HepG2 (cell line): ENCODE data around the gene AFF2. TPM values are rescaled to one million over a fixed set of nuclear protein-coding genes. Genes with fewer than 3 reads are reported as not detected.

Source experiments
- KAT7 ChIP-seq: IDR thresholded peaks from 2 replicates; pipeline ENCODE4 v1.6.1; 2018; ENCODE audit warnings: borderline replicate concordance, missing compliant biosample characterization
- PAF1 ChIP-seq: IDR thresholded peaks from 2 replicates; pipeline ENCODE4 v1.6.1; 2016; ENCODE audit warnings: missing genetic modification reagents, missing compliant biosample characterization
- ZFP41 ChIP-seq: sonication (generic); formaldehyde crosslinking; IDR thresholded peaks from 2 replicates; pipeline ENCODE4 v1.4.0; 2020; ENCODE audit warnings: mild to moderate bottlenecking, missing genetic modification reagents, borderline replicate concordance
- polyA plus RNA-seq, 8 experiments: library from polyadenylated mRNA; depleted of rRNA in 3 of 8; stranded (reverse) in 7 of 8; unstranded in 1 of 8; fragments of >200 nt; fragmentation: Illumina TruSeq in 4 of 8; extraction: Trizol in 4 of 8; gene quantifications; 2 replicates each; pipeline versions ENCODE4 v1.2.1 to v1.2.3, GENCODE V29; 2011 to 2016; ENCODE audit warnings: low read depth in 4 of 8, missing spikeins in 1 of 8, mixed read lengths in 1 of 8; ENCODE audit not compliant: insufficient read depth in 1 of 8
- total RNA-seq, 5 experiments: library from RNA; depleted of rRNA; stranded (reverse); fragments of >200 nt; fragmentation: Illumina TruSeq; extraction: Trizol; gene quantifications; 2 replicates each; pipeline ENCODE4 v1.2.3, GENCODE V29; 2016; ENCODE audit warnings: low read depth in 1 of 5
- TF ChIP-seq, protein P1 (sequence below): sonication (generic); formaldehyde crosslinking; conservative IDR thresholded peaks from 2 replicates; pipeline ENCODE4 v1.8.1; 2023; ENCODE audit warnings: missing genetic modification reagents
- TF ChIP-seq, protein P2 (sequence below): sonication (generic); formaldehyde crosslinking; IDR thresholded peaks from 2 replicates; pipeline ENCODE4 v1.5.1; 2020; ENCODE audit warnings: missing genetic modification reagents, mild to moderate bottlenecking, borderline replicate concordance
- TF ChIP-seq, protein P3 (sequence below): sonication (generic); formaldehyde crosslinking; IDR thresholded peaks from 2 replicates; pipeline ENCODE4 v1.5.0; 2020; ENCODE audit warnings: mild to moderate bottlenecking, missing genetic modification reagents, borderline replicate concordance
- TF ChIP-seq, protein P4 (sequence below): sonication (generic); formaldehyde crosslinking; IDR thresholded peaks from 2 replicates; pipeline ENCODE4 v1.4.0; 2020; ENCODE audit warnings: mild to moderate bottlenecking, missing genetic modification reagents

Gene AFF2
- total and polyA plus RNA-seq, 2 of the 13 experiments (the other 11 are each of a cell fraction or from before 2014, with no cell fraction given), result not detected

DNA sequence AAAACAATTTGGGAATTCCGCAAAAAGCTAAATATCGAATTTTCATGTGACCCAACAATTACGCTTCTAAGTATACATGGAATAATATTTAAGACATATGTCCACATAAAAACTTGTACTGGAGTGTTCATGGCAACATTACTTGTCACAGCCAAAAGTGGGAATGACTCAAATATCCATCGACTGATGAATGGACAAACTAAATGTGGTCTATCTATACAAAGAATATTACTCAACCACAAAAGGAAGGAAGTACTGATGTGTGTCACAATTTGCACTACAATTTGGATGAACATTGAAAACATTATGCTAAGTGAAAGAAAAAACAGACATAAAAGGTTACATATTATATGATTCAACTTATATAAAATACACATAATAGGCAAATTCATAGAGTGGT is 71.9 kb downstream of the AFF2 start (continued):
- TF ChIP-seq, protein P1, sequence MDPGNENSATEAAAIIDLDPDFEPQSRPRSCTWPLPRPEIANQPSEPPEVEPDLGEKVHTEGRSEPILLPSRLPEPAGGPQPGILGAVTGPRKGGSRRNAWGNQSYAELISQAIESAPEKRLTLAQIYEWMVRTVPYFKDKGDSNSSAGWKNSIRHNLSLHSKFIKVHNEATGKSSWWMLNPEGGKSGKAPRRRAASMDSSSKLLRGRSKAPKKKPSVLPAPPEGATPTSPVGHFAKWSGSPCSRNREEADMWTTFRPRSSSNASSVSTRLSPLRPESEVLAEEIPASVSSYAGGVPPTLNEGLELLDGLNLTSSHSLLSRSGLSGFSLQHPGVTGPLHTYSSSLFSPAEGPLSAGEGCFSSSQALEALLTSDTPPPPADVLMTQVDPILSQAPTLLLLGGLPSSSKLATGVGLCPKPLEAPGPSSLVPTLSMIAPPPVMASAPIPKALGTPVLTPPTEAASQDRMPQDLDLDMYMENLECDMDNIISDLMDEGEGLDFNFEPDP, result no peak
- TF ChIP-seq KAT7 (CRISPR knock-in tag) (no peak), PAF1 (CRISPR knock-in tag) (no peak), ZFP41 (CRISPR knock-in tag) (no peak)
- TF ChIP-seq, protein P2, sequence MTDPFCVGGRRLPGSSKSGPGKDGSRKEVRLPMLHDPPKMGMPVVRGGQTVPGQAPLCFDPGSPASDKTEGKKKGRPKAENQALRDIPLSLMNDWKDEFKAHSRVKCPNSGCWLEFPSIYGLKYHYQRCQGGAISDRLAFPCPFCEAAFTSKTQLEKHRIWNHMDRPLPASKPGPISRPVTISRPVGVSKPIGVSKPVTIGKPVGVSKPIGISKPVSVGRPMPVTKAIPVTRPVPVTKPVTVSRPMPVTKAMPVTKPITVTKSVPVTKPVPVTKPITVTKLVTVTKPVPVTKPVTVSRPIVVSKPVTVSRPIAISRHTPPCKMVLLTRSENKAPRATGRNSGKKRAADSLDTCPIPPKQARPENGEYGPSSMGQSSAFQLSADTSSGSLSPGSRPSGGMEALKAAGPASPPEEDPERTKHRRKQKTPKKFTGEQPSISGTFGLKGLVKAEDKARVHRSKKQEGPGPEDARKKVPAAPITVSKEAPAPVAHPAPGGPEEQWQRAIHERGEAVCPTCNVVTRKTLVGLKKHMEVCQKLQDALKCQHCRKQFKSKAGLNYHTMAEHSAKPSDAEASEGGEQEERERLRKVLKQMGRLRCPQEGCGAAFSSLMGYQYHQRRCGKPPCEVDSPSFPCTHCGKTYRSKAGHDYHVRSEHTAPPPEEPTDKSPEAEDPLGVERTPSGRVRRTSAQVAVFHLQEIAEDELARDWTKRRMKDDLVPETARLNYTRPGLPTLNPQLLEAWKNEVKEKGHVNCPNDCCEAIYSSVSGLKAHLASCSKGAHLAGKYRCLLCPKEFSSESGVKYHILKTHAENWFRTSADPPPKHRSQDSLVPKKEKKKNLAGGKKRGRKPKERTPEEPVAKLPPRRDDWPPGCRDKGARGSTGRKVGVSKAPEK (CRISPR knock-in tag), result no peak
- TF ChIP-seq, protein P3, sequence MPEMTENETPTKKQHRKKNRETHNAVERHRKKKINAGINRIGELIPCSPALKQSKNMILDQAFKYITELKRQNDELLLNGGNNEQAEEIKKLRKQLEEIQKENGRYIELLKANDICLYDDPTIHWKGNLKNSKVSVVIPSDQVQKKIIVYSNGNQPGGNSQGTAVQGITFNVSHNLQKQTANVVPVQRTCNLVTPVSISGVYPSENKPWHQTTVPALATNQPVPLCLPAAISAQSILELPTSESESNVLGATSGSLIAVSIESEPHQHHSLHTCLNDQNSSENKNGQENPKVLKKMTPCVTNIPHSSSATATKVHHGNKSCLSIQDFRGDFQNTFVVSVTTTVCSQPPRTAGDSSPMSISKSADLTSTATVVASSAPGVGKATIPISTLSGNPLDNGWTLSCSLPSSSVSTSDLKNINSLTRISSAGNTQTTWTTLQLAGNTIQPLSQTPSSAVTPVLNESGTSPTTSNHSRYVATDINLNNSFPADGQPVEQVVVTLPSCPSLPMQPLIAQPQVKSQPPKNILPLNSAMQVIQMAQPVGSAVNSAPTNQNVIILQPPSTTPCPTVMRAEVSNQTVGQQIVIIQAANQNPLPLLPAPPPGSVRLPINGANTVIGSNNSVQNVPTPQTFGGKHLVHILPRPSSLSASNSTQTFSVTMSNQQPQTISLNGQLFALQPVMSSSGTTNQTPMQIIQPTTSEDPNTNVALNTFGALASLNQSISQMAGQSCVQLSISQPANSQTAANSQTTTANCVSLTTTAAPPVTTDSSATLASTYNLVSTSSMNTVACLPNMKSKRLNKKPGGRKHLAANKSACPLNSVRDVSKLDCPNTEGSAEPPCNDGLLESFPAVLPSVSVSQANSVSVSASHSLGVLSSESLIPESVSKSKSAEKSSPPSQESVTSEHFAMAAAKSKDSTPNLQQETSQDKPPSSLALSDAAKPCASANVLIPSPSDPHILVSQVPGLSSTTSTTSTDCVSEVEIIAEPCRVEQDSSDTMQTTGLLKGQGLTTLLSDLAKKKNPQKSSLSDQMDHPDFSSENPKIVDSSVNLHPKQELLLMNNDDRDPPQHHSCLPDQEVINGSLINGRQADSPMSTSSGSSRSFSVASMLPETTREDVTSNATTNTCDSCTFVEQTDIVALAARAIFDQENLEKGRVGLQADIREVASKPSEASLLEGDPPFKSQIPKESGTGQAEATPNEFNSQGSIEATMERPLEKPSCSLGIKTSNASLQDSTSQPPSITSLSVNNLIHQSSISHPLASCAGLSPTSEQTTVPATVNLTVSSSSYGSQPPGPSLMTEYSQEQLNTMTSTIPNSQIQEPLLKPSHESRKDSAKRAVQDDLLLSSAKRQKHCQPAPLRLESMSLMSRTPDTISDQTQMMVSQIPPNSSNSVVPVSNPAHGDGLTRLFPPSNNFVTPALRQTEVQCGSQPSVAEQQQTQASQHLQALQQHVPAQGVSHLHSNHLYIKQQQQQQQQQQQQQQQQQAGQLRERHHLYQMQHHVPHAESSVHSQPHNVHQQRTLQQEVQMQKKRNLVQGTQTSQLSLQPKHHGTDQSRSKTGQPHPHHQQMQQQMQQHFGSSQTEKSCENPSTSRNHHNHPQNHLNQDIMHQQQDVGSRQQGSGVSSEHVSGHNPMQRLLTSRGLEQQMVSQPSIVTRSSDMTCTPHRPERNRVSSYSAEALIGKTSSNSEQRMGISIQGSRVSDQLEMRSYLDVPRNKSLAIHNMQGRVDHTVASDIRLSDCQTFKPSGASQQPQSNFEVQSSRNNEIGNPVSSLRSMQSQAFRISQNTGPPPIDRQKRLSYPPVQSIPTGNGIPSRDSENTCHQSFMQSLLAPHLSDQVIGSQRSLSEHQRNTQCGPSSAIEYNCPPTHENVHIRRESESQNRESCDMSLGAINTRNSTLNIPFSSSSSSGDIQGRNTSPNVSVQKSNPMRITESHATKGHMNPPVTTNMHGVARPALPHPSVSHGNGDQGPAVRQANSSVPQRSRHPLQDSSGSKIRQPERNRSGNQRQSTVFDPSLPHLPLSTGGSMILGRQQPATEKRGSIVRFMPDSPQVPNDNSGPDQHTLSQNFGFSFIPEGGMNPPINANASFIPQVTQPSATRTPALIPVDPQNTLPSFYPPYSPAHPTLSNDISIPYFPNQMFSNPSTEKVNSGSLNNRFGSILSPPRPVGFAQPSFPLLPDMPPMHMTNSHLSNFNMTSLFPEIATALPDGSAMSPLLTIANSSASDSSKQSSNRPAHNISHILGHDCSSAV (CRISPR knock-in tag), result no peak
- TF ChIP-seq, protein P4, sequence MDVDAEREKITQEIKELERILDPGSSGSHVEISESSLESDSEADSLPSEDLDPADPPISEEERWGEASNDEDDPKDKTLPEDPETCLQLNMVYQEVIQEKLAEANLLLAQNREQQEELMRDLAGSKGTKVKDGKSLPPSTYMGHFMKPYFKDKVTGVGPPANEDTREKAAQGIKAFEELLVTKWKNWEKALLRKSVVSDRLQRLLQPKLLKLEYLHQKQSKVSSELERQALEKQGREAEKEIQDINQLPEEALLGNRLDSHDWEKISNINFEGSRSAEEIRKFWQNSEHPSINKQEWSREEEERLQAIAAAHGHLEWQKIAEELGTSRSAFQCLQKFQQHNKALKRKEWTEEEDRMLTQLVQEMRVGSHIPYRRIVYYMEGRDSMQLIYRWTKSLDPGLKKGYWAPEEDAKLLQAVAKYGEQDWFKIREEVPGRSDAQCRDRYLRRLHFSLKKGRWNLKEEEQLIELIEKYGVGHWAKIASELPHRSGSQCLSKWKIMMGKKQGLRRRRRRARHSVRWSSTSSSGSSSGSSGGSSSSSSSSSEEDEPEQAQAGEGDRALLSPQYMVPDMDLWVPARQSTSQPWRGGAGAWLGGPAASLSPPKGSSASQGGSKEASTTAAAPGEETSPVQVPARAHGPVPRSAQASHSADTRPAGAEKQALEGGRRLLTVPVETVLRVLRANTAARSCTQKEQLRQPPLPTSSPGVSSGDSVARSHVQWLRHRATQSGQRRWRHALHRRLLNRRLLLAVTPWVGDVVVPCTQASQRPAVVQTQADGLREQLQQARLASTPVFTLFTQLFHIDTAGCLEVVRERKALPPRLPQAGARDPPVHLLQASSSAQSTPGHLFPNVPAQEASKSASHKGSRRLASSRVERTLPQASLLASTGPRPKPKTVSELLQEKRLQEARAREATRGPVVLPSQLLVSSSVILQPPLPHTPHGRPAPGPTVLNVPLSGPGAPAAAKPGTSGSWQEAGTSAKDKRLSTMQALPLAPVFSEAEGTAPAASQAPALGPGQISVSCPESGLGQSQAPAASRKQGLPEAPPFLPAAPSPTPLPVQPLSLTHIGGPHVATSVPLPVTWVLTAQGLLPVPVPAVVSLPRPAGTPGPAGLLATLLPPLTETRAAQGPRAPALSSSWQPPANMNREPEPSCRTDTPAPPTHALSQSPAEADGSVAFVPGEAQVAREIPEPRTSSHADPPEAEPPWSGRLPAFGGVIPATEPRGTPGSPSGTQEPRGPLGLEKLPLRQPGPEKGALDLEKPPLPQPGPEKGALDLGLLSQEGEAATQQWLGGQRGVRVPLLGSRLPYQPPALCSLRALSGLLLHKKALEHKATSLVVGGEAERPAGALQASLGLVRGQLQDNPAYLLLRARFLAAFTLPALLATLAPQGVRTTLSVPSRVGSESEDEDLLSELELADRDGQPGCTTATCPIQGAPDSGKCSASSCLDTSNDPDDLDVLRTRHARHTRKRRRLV, result no peak
